GM19455 (cell line): ENCODE data around the gene SNX20.

Experiments
- ATAC-seq: cut with Tn5 transposase; IDR thresholded peaks from one replicate; pipeline ENCODE4 v1.9.1; 2021; ENCODE audit not compliant: unreplicated experiment

The SNX20 gene

GRCh38 chr16:50705436-50706110 lies 24.5 kb upstream of the SNX20 start:
- ATAC-seq: no peak

DNA sequence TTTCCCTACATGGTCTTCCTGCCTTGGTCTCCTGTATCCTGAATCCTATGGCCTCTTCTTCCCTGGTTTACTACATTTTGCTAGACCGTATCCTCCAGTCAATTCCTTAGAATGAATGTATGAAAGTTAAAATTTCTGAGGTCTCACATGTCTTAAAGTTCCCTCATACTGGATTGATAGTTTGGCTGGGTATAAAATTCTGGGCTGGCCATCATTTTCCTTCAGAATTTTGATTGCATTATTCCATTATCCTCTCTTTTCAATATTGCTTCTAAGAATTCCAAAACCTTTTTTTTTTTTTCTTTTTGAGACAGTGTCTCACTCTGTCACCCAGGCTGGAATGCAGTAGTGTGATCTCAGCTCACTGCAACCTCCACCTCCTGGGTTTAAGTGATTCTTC lies 23.1 kb upstream of the SNX20 start:
- ATAC-seq: no peak

- no peak for ATAC-seq
These were observed 21.6 kb upstream of the SNX20 start for GRCh38 chr16:50702725-50703124.

DNA sequence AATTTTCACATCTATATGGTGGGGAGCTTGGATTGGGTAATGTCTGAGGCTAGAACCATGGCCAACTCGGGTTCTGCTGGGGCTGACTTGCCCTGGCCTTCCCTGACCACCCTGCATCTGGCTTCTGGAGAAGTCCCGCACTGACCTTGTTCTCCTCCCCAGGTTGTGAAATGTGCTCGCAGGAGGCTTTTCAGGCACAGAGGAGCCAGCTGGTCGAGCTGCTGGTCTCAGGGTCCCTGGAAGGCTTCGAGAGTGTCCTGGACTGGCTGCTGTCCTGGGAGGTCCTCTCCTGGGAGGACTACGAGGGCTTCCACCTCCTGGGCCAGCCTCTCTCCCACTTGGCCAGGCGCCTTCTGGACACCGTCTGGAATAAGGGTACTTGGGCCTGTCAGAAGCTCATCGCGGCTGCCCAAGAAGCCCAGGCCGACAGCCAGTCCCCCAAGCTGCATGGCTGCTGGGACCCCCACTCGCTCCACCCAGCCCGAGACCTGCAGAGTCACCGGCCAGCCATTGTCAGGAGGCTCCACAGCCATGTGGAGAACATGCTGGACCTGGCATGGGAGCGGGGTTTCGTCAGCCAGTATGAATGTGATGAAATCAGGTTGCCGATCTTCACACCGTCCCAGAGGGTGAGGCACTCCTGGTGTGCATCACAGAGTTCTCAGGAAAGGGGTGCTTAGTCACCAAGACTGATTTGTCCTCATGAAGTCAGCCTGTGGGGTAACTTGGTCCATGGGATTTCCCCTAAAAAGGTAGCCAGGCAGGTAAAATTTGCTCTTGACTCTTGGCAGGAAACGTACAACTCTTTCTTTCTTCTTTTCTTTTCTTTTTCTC lies 18.4 kb upstream of the SNX20 start:
- ATAC-seq: no peak

- ATAC-seq: peak; percentile 31
These were observed 17.0 kb upstream of the SNX20 start for GRCh38 chr16:50697881-50698767.

GRCh38 chr16:50697421-50697715 lies 16.3 kb upstream of the SNX20 start:
- no peak for ATAC-seq

GRCh38 chr16:50696575-50697420 lies 15.7 kb upstream of the SNX20 start:
- ATAC-seq: peak; percentile 52

- peak; percentile 16 for ATAC-seq
These were observed 15.0 kb upstream of the SNX20 start for GRCh38 chr16:50696126-50696525.

- no peak for ATAC-seq
These were observed 14.2 kb upstream of the SNX20 start for GRCh38 chr16:50695017-50696000.

DNA sequence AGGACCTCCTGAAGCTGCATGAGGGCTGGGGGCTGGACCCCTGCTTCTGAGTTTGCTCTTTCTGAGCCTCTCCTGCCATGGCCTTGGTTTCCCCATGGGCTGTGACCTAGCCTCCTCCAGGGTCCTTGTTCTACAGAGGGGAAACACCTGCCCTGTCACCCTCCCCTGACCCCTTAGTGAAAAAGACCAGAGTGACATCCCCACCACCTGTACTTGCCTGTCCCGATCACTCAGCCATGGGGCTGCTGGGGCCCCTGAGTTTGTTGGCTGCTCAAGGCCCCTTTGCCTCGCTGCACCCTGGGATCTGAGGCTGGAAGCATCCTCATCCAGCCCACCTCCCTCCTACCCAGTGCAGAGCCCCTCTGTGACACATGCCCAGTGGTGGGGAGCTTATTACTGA lies 13.1 kb upstream of the SNX20 start:
- no peak for ATAC-seq

- no peak for ATAC-seq
These were observed 12.1 kb upstream of the SNX20 start, which contains the start of gene NOD2 for GRCh38 chr16:50692999-50693781. Gene NOD2 (plus strand): TSS chr16:50693606. CDS start chr16:50699496, 5,890 bp downstream.

GRCh38 chr16:50692644-50692998 lies 11.5 kb upstream of the SNX20 start:
- ATAC-seq: no peak

DNA sequence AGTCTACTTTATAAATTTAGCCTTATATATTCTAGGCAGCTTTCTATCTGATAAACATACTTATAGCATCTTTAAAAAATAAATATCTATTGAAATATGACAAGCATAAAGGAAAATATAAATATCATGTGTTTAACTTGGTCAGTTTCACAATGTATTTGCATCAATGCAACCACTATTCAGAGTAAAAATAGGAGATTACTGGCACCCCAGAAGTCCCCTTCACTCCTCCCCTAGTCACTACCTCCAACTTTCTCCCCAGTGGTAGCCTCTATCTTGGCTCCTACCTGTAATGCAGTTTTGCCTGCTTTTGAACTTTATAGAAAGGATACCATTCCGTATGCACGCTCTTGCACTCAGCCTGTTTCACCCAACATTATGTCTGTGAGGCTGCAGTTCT lies 9.1 kb upstream of the SNX20 start:
- ATAC-seq: no peak

DNA sequence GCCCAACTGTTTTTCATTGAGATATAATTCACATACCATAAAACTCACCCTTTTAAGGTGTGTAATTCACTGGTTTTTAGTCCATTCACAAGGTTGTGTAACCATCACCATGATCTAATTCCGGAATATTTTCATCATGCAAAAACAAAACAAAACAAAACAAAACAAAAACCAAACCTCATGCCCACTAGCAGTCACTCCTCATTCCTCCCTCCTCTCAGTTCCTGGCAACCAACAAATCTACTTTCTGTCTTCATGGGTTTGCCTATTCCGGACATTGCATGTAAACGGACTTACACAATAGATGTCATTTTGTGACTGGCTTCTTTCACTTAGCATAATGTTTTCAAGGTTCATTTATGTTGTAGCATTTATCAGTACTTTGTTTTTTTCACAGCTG lies 7.8 kb upstream of the SNX20 start:
- ATAC-seq: no peak

- ATAC-seq: no peak
These were observed 7.0 kb upstream of the SNX20 start for GRCh38 chr16:50688083-50688482.

GRCh38 chr16:50685462-50686063 lies 4.5 kb upstream of the SNX20 start:
- ATAC-seq: no peak

DNA sequence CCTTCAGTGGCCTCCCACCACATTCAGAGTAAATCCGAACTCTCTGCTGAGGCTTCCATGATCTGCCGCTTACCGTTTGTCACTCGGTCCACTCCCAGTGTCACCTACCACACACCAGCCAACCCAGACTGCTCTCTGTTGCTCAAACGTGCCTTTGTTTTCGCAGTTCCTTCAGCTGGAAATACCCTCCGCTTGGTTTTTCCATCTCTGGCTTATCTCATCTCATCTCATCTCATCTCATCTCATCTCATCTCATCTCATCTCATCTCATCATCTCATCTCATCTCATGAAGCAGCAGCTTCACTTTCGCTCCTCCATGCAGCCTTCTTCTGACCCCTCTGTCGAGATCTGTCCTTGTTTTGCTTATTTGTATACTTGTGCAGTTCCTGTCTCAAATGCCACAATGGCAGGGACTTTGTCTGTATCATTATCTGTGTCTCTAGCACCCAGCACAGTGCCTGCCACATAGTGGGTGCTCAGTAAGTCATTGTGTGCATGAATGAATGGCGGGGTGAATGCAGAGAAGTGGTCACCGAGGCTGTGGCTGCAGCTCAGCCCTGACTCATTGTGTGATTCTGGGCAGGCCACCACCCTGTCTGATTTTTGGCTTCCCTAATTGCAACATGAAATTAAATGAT lies 3.8 kb upstream of the SNX20 start:
- ATAC-seq: no peak
